HCT116 (cell line): ENCODE data around the gene IL11RA.

Experiments
- ATF3 ChIP-seq: IDR thresholded peaks from 2 replicates; pipeline ENCODE4 v1.6.1; 2012
- CTCF ChIP-seq, 3 experiments: fragments of 200-600 bp in 1 of 3; sonication (generic) in 1 of 3; IDR thresholded peaks in 2 of 3; conservative IDR thresholded peaks in 1 of 3; 2 replicates each; pipeline ENCODE4 v1.5.1; 2012 to 2017; ENCODE audit warnings: low read depth in 2 of 3, low read length in 2 of 3, antibody characterized with exemption in 1 of 3, borderline replicate concordance in 1 of 3, control low read depth in 1 of 3, mild to moderate bottlenecking in 1 of 3, mixed read lengths in 1 of 3, mixed run types in 1 of 3, moderate library complexity in 1 of 3; ENCODE audit not compliant: insufficient read depth in 1 of 3
- JUND ChIP-seq: IDR thresholded peaks from 2 replicates; pipeline ENCODE4 v1.6.1; 2012
- MAX ChIP-seq: IDR thresholded peaks from 2 replicates; pipeline ENCODE4 v1.6.1; 2012
- POLR2A ChIP-seq: IDR thresholded peaks from 2 replicates; pipeline ENCODE4 v1.7.0; 2011; ENCODE audit warnings: borderline replicate concordance; ENCODE audit not compliant: insufficient read depth, insufficient read length; ENCODE audit errors: extremely low read depth
- POLR2AphosphoS5 ChIP-seq: IDR thresholded peaks from 2 replicates; pipeline ENCODE4 v1.6.1; 2011; ENCODE audit warnings: mild to moderate bottlenecking, low read depth, low read length, moderate library complexity
- RAD21 ChIP-seq: IDR thresholded peaks from 2 replicates; pipeline ENCODE4 v1.6.1; 2012; ENCODE audit warnings: low read depth, mild to moderate bottlenecking
- SP1 ChIP-seq: IDR thresholded peaks from 2 replicates; pipeline ENCODE4 v1.6.1; 2012; ENCODE audit warnings: low read depth
- YY1 ChIP-seq: IDR thresholded peaks from 2 replicates; pipeline ENCODE4 v1.6.1; 2011; ENCODE audit warnings: low read length, low read depth, moderate library complexity, mild to moderate bottlenecking; ENCODE audit not compliant: insufficient replicate concordance; ENCODE audit errors: extremely low read depth
- ZNF274 ChIP-seq: fragments of 200-500 bp; sonication (Bioruptor generic); IDR thresholded peaks from 2 replicates; pipeline ENCODE4 v1.6.1; 2014; ENCODE audit warnings: mild to moderate bottlenecking, low read depth, low read length, inconsistent platforms
- TF ChIP-seq, protein P1 (sequence below): IDR thresholded peaks from 2 replicates; pipeline ENCODE4 v1.6.1; 2012; ENCODE audit warnings: low read depth

GRCh38 chr9:34689512-34689911, 37.5 kb downstream of the IL11RA start:
- TF ChIP-seq CTCF (IDR thresholded peaks at IDR 0.05 in 2 of 3, conservative IDR thresholded peaks at IDR 0.05 in 1 of 3; ENCODE audit: borderline replicate concordance in 1 of 3, insufficient read depth in 1 of 3, low read depth in 2 of 3, low read length in 2 of 3) (no peak), POLR2AphosphoS5 (no peak), MAX (no peak), SP1 (no peak), ATF3 (no peak), POLR2A (no peak), RAD21 (no peak), ZNF274 (no peak), YY1 (no peak), JUND (no peak)
- TF ChIP-seq, protein P1, sequence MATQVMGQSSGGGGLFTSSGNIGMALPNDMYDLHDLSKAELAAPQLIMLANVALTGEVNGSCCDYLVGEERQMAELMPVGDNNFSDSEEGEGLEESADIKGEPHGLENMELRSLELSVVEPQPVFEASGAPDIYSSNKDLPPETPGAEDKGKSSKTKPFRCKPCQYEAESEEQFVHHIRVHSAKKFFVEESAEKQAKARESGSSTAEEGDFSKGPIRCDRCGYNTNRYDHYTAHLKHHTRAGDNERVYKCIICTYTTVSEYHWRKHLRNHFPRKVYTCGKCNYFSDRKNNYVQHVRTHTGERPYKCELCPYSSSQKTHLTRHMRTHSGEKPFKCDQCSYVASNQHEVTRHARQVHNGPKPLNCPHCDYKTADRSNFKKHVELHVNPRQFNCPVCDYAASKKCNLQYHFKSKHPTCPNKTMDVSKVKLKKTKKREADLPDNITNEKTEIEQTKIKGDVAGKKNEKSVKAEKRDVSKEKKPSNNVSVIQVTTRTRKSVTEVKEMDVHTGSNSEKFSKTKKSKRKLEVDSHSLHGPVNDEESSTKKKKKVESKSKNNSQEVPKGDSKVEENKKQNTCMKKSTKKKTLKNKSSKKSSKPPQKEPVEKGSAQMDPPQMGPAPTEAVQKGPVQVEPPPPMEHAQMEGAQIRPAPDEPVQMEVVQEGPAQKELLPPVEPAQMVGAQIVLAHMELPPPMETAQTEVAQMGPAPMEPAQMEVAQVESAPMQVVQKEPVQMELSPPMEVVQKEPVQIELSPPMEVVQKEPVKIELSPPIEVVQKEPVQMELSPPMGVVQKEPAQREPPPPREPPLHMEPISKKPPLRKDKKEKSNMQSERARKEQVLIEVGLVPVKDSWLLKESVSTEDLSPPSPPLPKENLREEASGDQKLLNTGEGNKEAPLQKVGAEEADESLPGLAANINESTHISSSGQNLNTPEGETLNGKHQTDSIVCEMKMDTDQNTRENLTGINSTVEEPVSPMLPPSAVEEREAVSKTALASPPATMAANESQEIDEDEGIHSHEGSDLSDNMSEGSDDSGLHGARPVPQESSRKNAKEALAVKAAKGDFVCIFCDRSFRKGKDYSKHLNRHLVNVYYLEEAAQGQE = no peak
